Measurements from ENCODE around the gene AMDHD2.

GRCh38 chr16:2531371-2531695, 11.2 kb downstream of the AMDHD2 start, which contains the start of gene CEMP1:
- TF ChIP-seq POLR2A (IDR thresholded peaks at IDR 0.05; ENCODE audit: control extremely low read depth in 1 of 2, low read depth in 2 of 2, low read length in 2 of 2) (no peak), CTCF (IDR thresholded peaks at IDR 0.05; ENCODE audit: control extremely low read depth in 1 of 3, insufficient read depth in 1 of 3, low read depth in 1 of 3, low read length in 3 of 3) (no peak), SP1 (IDR thresholded peaks at IDR 0.05; ENCODE audit: low read depth, low read length) (no peak)
- TF ChIP-seq, protein P1, sequence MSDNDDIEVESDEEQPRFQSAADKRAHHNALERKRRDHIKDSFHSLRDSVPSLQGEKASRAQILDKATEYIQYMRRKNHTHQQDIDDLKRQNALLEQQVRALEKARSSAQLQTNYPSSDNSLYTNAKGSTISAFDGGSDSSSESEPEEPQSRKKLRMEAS (IDR thresholded peaks at IDR 0.05): no peak

Data from H1 (cell line).